IPS-18c (cell line): ENCODE measurements around the gene ARHGEF12.

Experiments used
- H3K4me3 ChIP-seq: 2 replicates; pipeline ENCODE4 v1.7.0; 2013; ENCODE audit warnings: low read depth, mild to moderate bottlenecking, low read length, moderate library complexity; ENCODE audit not compliant: insufficient read depth
- H3K9me3 ChIP-seq: one replicate; pipeline ENCODE4 v1.6.1; 2013; ENCODE audit warnings: mild to moderate bottlenecking, low read length, moderate library complexity; ENCODE audit not compliant: control insufficient read depth, insufficient read depth

The ARHGEF12 gene

DNA sequence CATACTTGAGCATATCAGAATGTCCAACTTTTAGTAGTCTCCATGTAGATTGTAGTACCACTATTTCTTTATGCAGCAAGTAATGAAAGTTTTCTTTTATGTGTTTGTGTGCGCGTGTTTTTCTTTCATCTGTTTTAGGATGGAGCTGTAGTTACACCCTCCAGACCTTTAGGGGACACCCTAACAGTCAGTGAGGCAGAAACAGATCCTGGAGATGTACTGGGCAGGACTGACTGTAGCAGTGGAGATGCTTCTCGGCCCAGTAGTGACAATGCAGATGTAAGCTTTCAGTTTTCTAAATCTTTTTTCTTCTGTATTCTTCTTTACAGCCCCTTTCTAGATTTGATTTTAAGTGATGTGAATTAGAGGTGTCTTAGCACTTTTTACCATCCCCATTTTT lies 95.4 kb downstream of the ARHGEF12 start:
- no peak overlapping the region for H3K4me3 ChIP-seq
- no peaks in the 10 kb centered on the region for H3K9me3 ChIP-seq

DNA sequence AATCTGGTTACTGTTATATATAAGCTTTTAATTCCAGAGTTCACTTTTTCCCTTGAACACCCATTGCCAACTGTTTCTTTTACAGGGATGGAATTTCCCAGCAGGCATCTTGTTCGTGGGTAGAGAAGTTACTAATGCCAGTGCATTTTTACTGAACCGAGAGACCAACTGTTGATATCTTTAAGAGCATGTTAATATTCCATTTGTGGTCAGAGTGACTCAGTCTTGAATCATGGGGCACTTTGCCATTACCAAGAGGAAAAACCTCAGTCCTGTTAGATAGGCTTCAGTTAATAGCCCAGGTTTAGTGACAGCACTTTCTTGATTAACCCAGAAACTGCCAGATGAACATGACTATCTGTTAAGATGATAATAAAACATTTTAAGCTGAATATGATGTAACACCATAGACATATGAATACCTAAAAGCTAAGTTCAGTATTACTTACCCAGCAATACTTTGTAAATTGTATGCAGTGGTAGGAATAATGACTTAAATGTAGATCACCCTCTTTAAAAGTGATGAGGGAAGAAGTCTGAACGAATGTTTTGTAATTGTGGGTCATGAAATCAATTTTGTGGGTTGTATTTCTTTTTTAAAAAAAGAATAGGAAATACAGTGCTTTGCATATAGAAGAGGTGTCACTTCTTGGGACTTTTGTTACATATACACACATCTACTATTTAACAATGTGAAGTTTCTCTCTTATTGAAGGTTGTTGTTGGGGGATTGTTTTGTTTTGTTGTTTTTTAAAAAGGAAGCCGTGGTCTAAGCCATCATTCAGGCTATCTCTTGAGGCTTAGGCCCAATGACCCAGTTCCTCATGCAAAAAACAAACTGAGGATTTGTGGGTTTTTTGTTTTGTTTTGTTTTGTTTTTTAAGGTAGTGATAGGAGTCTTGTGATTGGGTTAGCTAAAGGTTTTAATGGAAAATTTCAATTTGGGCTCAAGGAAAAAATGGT lies 96.1 kb downstream of the ARHGEF12 start:
- no peaks in the 10 kb centered on the region for H3K9me3 ChIP-seq
- H3K4me3 ChIP-seq, result no peak overlapping the region

DNA sequence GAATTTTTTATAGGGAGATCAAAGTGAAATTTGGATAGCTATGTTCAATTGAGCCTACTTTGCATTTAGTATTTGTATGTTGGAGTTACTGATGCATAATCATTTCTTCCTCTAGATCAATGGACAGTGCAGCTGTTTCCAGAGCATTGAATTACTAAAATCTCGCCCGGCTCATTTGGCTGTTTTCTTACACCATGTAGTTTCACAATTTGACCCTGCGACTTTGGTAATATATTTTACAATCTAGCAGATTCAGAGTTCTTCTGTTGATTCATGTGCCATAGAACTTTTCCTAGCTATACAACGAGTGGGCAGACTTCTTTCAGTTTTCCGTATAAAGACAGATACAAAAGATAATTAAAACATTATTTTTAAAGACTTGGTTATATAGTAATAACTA lies 105.4 kb downstream of the ARHGEF12 start:
- Histone ChIP-seq H3K4me3 (no peak overlapping the region), H3K9me3 (no peaks in the 10 kb centered on the region)

DNA sequence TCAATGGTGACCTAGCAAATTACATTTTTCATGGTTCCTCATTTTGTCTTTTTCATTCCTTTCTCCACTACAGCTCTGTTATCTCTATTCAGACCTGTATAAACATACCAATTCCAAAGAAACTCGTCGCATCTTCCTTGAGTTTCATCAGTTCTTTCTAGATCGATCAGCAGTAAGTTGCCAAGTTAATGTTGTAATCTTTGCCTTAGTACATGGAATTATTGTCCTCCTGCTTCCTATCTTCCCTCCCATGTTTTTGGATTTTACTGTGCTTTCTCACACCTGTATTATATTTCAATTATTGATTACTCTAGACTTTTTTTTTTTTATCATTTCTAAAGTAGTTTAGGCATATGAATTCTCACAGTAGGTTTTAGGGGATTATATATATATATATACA lies 105.8 kb downstream of the ARHGEF12 start:
- Histone ChIP-seq H3K4me3 (no peak overlapping the region), H3K9me3 (no peaks in the 10 kb centered on the region)

DNA sequence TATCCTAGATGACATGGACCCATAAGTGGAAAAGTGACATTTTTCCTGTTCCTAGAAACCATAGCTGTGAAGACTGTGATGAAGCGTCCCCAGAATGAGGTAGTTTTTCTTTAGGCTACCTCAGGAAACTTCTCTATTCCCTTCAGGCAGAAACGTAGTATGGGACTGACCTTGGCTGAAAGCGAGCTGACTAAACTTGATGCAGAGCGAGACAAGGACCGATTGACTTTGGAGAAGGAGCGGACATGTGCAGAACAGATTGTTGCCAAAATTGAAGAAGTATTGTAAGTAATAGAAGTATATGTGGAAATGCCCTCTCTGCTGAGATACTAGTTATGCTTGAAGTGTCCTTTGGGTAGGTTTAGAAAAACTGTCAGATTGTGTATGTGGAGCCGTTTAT lies 110.6 kb downstream of the ARHGEF12 start:
- H3K9me3 ChIP-seq, result no peaks in the 10 kb centered on the region

DNA sequence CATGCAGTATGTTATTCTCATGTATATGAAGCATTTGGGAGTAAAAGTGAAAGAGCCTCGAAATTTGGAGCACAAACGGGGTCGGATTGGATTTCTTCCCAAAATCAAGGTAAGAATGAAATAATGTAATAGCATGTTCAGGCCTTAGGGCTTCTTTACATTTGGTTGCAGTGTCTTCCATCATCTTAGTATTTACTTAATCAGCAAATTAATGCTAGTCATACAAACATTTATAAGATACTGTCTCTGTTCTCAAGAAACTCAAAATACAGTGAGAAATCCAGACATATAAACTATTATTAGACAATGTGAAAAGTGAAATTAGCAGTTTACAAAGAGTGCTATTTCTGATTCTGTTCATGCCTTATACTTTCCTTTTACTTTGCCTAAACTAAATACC lies 112.0 kb downstream of the ARHGEF12 start:
- H3K4me3 ChIP-seq, result no peak overlapping the region

More for the DNA sequence above, 110.6 kb downstream of the ARHGEF12 start:
- no peak overlapping the region for H3K4me3 ChIP-seq

DNA sequence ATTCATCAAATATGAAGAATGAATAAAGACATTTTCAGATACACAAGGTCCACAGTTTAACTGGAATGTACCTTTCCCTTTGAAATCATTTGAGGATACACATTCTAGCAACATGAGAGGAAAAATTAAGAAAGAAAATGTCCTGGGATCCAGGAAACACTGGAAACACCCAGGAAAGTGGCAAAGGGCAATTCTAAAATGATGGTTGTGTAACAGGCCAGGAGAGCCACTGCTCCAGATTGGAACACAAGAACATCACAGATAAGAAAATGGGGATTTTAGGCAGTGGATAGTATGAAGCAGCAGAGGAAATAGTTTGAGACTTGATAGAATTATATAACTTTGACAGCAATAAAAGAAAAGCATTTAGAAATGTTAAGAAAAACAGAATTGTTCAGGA lies 119.3 kb downstream of the ARHGEF12 start:
- Histone ChIP-seq H3K9me3 (no peaks in the 10 kb centered on the region), H3K4me3 (no peak overlapping the region)

More for the DNA sequence above, 112.0 kb downstream of the ARHGEF12 start:
- no peaks in the 10 kb centered on the region for H3K9me3 ChIP-seq

DNA sequence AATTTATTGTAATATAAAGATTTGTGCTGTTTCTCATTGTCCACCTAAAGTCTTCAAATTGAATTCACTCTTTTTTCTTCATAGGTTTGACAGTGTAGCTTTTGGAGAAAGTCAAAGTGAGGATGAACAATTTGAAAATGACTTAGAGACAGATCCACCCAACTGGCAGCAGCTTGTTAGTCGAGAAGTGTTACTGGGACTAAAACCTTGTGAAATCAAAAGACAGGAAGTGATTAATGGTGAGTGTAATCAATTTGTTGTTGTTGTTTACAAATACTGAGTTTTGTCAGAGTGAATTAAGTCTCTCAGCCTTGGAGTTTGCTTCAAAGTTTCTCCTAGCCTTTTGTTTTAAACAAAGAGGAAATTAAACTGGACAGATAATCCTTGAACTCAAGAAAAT lies 121.8 kb downstream of the ARHGEF12 start:
- no peaks in the 10 kb centered on the region for H3K9me3 ChIP-seq
- H3K4me3 ChIP-seq, result no peak overlapping the region

DNA sequence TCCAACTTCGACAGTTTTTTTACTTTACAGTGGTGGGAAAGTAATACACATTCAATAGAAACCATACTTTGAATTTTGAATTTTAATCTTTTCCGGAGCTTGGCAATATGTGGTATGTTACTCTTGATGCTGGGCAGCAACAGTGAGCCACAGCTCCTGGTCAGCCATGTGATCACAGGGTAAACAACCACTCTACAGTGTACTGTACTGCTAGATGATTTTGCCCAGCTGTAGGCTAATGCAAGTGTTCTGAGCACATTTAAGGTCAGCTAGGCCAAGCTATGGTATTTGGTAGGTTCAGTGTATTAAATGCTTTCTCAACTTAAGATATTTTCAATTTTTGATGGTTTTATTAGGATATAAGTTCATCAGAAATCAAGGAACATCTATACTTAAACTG lies 126.6 kb downstream of the ARHGEF12 start:
- Histone ChIP-seq H3K4me3 (no peak overlapping the region), H3K9me3 (no peaks in the 10 kb centered on the region)

DNA sequence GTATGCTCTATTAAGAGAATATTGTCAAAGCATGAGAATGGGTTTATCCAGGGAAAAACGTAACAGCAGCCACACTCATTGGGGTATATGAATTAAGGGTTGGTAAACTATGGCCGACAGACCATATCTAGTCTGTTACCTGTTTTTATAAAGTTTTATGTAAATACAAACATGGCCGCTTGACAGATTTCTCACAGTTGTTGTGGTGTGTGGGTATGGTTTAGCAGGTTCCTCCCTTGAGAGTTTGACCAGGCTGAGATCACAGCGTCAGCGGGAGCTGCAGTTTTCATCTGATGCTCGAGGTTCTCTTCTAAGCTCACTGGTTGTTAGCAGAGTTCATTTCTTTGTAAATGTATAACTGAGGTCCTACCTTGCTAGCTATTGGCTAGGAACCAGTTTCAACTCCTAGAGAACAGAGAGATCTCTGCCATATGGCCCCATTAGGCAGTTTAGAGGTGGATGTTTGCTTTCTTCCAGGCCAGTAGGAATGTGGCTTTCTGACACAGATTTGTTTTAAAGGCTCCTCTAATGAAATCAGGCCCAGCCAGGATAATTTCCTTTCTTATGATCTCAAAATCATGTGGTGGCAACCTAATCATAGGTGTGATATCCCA lies 129.8 kb downstream of the ARHGEF12 start:
- Histone ChIP-seq H3K4me3 (no peak overlapping the region), H3K9me3 (no peaks in the 10 kb centered on the region)

DNA sequence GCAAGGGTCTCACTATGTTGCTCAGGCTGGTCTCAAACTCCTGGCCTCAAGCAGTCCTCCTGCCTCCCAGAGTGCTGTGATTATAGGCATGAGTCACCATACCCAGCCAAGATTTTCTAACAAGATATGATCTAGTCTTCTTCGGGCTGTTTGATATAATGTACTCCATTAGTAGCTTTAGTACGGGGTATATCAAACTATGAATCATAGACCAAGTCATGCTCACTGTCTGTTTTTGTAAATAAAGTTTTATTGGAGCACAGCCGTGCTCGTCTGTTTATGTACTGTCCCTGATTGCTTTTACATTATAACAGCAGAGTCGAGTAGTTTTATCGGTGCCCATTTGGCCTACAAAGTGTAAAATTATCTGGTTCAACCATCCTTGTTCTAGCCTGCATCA lies 131.4 kb downstream of the ARHGEF12 start:
- no peaks in the 10 kb centered on the region for H3K9me3 ChIP-seq

DNA sequence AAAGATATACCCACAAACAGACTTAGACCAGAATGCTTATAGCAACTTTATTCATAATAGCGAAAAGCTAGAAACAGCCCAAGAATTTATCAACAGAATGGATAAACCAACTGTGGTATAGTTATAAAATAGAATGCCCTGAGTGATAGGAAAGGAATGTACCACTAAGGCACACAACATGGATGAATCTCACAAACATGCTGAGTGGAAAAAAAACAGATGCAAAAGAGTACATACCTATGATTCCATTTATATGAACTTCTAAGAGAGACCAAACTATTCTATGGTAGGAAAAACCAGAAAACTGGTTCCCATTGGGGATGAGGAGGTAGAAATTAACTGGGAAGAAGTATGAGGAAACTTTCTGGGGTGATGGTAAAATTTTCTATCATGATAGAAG lies 134.9 kb downstream of the ARHGEF12 start:
- H3K4me3 ChIP-seq, result no peak overlapping the region
- H3K9me3 ChIP-seq, result no peaks in the 10 kb centered on the region

More for the DNA sequence above, 131.4 kb downstream of the ARHGEF12 start:
- H3K4me3 ChIP-seq, result no peak overlapping the region

DNA sequence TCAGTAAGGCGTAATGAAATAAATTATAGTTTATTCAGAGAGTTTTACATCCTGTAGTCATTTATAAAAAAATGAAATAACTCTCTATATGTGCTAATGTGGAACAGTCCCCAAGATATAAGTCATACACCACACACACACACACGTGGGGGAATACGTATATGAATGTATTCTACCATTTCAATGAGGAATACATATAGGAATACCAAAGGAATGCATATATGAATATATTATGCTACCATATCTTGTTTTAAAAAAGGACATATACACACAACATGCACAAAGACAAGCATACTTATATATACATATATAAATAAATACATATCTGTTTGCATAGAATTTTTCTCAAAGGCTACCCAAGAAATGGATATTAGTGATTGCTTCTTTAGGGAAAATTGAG lies 135.8 kb downstream of the ARHGEF12 start:
- H3K4me3 ChIP-seq, result no peak overlapping the region
- no peaks in the 10 kb centered on the region for H3K9me3 ChIP-seq

DNA sequence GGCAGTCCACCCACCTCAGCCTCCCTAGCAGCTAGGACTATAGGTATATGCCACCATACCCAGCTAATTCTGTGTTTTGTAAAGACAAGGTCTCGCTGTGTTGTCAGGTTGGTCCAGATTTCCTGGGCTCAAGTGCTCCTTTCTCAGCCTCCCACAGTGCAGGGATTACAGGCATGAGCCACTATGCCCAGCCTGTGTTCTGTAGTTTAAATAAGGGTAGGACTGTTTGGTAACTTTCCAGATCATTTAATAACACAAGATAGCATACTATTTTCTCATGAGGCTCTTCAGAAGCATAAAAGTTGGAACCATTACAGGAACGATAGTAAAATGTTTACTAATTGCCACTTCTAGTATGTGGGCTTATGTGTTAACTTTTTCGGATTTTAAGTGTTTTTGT lies 137.3 kb downstream of the ARHGEF12 start:
- H3K4me3 ChIP-seq, result no peak overlapping the region

DNA sequence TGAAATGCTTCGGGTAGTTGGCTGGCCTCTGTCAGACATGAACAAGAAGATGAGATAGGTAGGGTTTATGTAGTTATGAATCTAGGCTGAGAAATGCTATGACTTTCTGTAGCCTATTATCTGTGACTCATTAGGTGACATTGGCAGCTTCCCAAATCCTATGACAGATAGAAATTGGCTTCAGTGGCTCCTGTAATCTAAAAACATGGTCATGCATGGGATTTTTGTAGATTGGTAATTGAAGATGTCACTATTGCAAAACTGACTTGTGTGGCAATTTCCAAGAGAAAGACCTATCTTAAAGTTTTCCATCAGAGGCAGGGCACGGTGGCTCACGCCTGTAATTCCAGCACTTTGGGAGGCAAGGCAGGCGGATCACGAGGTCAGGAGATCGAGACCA lies 145.9 kb downstream of the ARHGEF12 start:
- Histone ChIP-seq H3K9me3 (no peaks in the 10 kb centered on the region), H3K4me3 (no peak overlapping the region)

More for the DNA sequence above, 137.3 kb downstream of the ARHGEF12 start:
- no peaks in the 10 kb centered on the region for H3K9me3 ChIP-seq

DNA sequence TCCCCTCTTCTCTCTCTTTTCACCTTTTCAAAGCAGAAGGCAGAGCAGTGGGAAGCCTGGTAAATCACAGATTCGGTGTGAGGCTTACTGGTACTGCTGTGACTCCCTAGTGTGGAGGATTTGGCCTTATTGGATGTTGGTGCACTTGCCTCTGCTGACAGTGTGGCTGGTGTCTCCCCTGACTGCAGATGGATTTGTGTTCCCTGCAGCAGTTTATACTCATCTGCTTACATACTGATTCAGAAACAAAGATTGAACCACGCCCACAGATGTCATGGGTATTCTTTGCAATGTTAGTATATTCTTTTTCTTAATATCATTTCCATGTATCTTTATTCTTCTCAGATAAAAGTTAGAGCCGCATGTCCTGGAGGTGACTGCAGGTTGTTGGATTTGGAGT lies 148.5 kb downstream of the ARHGEF12 start:
- no peaks in the 10 kb centered on the region for H3K9me3 ChIP-seq
- no peak overlapping the region for H3K4me3 ChIP-seq

DNA sequence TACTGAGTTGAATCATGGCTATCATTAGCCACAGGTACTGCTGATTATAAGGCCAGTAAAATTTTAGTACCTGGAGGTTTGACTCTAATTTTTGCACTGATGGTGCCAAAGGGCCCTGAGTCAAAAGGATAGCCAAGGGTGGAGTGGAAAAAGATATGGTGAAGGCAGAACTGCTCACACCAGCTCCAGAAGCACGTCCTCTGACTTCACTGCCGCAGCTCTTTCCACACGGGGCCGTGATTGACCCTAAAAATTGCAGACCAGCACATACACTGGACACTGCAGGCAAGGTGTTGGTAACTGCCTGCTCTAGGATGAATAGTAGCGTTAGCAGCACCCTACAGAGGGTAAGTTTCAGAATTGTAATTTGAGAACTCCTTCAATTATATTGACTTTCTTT lies 149.9 kb downstream of the ARHGEF12 start:
- Histone ChIP-seq H3K4me3 (no peak overlapping the region), H3K9me3 (no peaks in the 10 kb centered on the region)

DNA sequence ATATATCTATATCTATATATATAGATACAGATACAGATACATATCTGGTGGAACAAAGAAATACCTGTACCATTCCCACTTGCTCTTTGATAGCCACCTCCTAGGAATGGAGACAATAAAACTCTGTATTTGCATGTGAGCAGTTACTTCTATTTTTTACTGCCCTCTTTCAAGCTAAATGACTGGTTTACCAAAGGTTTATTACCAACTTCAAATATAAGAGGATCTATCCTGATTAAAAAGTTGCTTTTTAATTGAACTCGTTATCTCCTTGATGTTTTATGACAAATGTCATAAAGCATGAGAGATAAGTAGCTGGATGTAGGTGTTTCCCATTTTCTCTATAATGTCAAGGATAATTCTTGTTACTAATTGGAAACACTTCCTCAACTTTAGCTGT lies 153.6 kb downstream of the ARHGEF12 start:
- Histone ChIP-seq H3K4me3 (no peak overlapping the region), H3K9me3 (no peaks in the 10 kb centered on the region)
